GM12878 (cell line): ENCODE measurements around the gene DNAJC27. TPM values are rescaled to one million over a fixed set of nuclear protein-coding genes. Genes with fewer than 3 reads are reported as not detected.
A peak's percentile ranks its signal among the peaks of the same experiment; 100 is the strongest.

Experiments used
- BHLHE40 ChIP-seq, 2 experiments: fragments of 450-650 bp in 1 of 2; IDR thresholded peaks; 2 replicates each; pipeline ENCODE4 v1.6.1; 2011 to 2017; ENCODE audit warnings: low read depth in 2 of 2, borderline replicate concordance in 1 of 2, improper control_type of control experiment in 1 of 2, low read length in 1 of 2, mild to moderate bottlenecking in 1 of 2
- CUX1 ChIP-seq: IDR thresholded peaks from 2 replicates; pipeline ENCODE4 v1.6.1; 2012; ENCODE audit warnings: improper control_type of control experiment, low read depth, low read length; ENCODE audit not compliant: insufficient replicate concordance
- EGR1 ChIP-seq, 2 experiments: IDR thresholded peaks; 1 replicate in 1 of 2; 2 replicates in 1 of 2; pipeline ENCODE4 v1.6.1; 2011 to 2012; ENCODE audit warnings: low read depth in 2 of 2, low read length in 2 of 2, borderline replicate concordance in 1 of 2, mild to moderate bottlenecking in 1 of 2, moderate library complexity in 1 of 2
- ESRRA ChIP-seq: IDR thresholded peaks from 2 replicates; pipeline ENCODE4 v1.6.1; 2012; ENCODE audit warnings: mild to moderate bottlenecking, low read length, improper control_type of control experiment
- GATAD2B ChIP-seq: fragments of 450-650 bp; conservative IDR thresholded peaks from 2 replicates; pipeline ENCODE4 v1.6.1; 2017; ENCODE audit warnings: low read depth, mild to moderate bottlenecking, moderate library complexity
- HCFC1 ChIP-seq: fragments of 150-350 bp; IDR thresholded peaks from 2 replicates; pipeline ENCODE4 v1.6.1; 2014; ENCODE audit warnings: low read length
- IKZF1 ChIP-seq: fragments of 450-650 bp; conservative IDR thresholded peaks from 2 replicates; pipeline ENCODE4 v1.6.1; 2017; ENCODE audit warnings: antibody characterized with exemption, mild to moderate bottlenecking
- IKZF2 ChIP-seq, 2 experiments: fragments of 450-650 bp; IDR thresholded peaks; 2 replicates each; pipeline ENCODE4 v1.6.1; 2017; ENCODE audit warnings: mild to moderate bottlenecking in 2 of 2, moderate library complexity in 2 of 2
- IRF4 ChIP-seq: IDR thresholded peaks from 2 replicates; pipeline ENCODE4 v1.6.1; 2011; ENCODE audit warnings: low read depth, low read length
- LARP7 ChIP-seq: fragments of 450-650 bp; IDR thresholded peaks from 2 replicates; pipeline ENCODE4 v1.6.1; 2017; ENCODE audit warnings: mild to moderate bottlenecking
- MEF2B ChIP-seq: fragments of 450-650 bp; IDR thresholded peaks from 2 replicates; pipeline ENCODE4 v1.6.1; 2018; ENCODE audit warnings: mild to moderate bottlenecking, moderate library complexity; ENCODE audit not compliant: partially characterized antibody, poor library complexity, severe bottlenecking
- POLR2AphosphoS5 ChIP-seq: IDR thresholded peaks from 2 replicates; pipeline ENCODE4 v1.6.1; 2011; ENCODE audit warnings: mild to moderate bottlenecking, low read length, inconsistent platforms
- RAD21 ChIP-seq: IDR thresholded peaks from 2 replicates; pipeline ENCODE4 v1.6.1; 2011; ENCODE audit warnings: mild to moderate bottlenecking, low read depth, low read length, moderate library complexity; ENCODE audit not compliant: insufficient read depth
- RELA ChIP-seq: fragments of 450-650 bp; IDR thresholded peaks from 2 replicates; pipeline ENCODE4 v1.8.0; 2014; ENCODE audit warnings: borderline replicate concordance; ENCODE audit not compliant: partially characterized antibody
- RFX5 ChIP-seq: IDR thresholded peaks from 2 replicates; pipeline ENCODE4 v1.6.1; 2011; ENCODE audit warnings: low read depth, low read length, improper control_type of control experiment
- SMAD5 ChIP-seq: IDR thresholded peaks from 2 replicates; pipeline ENCODE4 v1.6.1; 2016; ENCODE audit warnings: antibody characterized with exemption, low read depth
- SP1 ChIP-seq: IDR thresholded peaks from one replicate; pipeline ENCODE4 v1.6.1; 2011; ENCODE audit warnings: low read depth, low read length
- SREBF2 ChIP-seq: IDR thresholded peaks from 2 replicates; pipeline ENCODE4 v1.6.1; 2012; ENCODE audit warnings: mild to moderate bottlenecking, low read length
- TAF1 ChIP-seq: IDR thresholded peaks from 2 replicates; pipeline ENCODE4 v1.6.1; 2011; ENCODE audit warnings: mild to moderate bottlenecking, low read depth, low read length, borderline replicate concordance
- TCF3 ChIP-seq: IDR thresholded peaks from 2 replicates; pipeline ENCODE4 v1.6.1; 2012; ENCODE audit warnings: low read depth, mild to moderate bottlenecking, low read length, borderline replicate concordance; ENCODE audit not compliant: insufficient read depth
- ZNF622 ChIP-seq: fragments of 450-650 bp; IDR thresholded peaks from 2 replicates; pipeline ENCODE4 v1.6.1; 2017; ENCODE audit warnings: mild to moderate bottlenecking, inconsistent platforms
- ZSCAN29 ChIP-seq: fragments of 450-650 bp; IDR thresholded peaks from 2 replicates; pipeline ENCODE4 v1.6.1; 2017; ENCODE audit warnings: mild to moderate bottlenecking, moderate library complexity
- polyA plus RNA-seq, 11 experiments: library from polyadenylated mRNA; depleted of rRNA in 4 of 11; unstranded in 6 of 11; stranded (reverse) in 5 of 11; fragments of >200 nt; fragmentation: Nextera tagmentation in 4 of 11; fragmentation: Illumina TruSeq in 1 of 11; extraction: Ambion mirVana in 4 of 11; extraction: Trizol in 1 of 11; gene quantifications; 1 replicate in 1 of 11; 2 replicates in 10 of 11; pipeline versions ENCODE4 v1.2.1 to v1.2.3, GENCODE V29; 2011 to 2016; ENCODE audit warnings: inconsistent platforms in 2 of 11, missing spikeins in 2 of 11, low read depth in 1 of 11
- total RNA-seq, 4 experiments: library from RNA; depleted of rRNA in 3 of 4; stranded (reverse); fragments of >200 nt in 3 of 4; fragmentation: Illumina TruSeq in 1 of 4; extraction: Trizol in 1 of 4; gene quantifications; 2 replicates each; pipeline versions ENCODE4 v1.2.1 to v1.2.3, GENCODE V29; 2013 to 2021

The DNAJC27 gene
- total and polyA plus RNA-seq, 10 of the 15 experiments (the other 5 are each of a cell fraction or from before 2014, with no cell fraction given), result 0.95 to 9.6 (median 3.7) TPM

GRCh38 chr2:24971536-24972314 is at the start of gene DNAJC27 (continued):
- TF ChIP-seq IRF4 (peak; percentile 27; the same call in 1 of the 2 replicates), MEF2B (peak; percentile 23), ZSCAN29 (no peak), IKZF1 (peak; percentile 66), GATAD2B (peak; percentile 56), HCFC1 (peak; percentile 58), TAF1 (peak; percentile 73; the same call in 1 of the 2 replicates), CUX1 (no peak), EGR1 (IDR thresholded peaks at IDR 0.05; ENCODE audit: borderline replicate concordance in 1 of 2, low read depth in 2 of 2, low read length in 2 of 2) (peak in 1 of 2 experiments; percentile 92; a peak in 1 of 3 replicates), SMAD5 (peak; percentile 82; the same call in 1 of the 2 replicates), RFX5 (0 out of 2 replicates have a peak, but pooled peaks have one; percentile 40), ZNF622 (no peak), RAD21 (no peak), ESRRA (peak; percentile 78; the same call in 1 of the 2 replicates), LARP7 (0 out of 2 replicates have a peak, but pooled peaks have one; percentile 49), IKZF2 (IDR thresholded peaks at IDR 0.05) (no peak; a peak in 1 of 4 replicates), SP1 (peak; percentile 83), TCF3 (peak; percentile 59; the same call in 1 of the 2 replicates), RELA (peak; percentile 71), POLR2AphosphoS5 (peak; percentile 89), SREBF2 (no peak), BHLHE40 (IDR thresholded peaks at IDR 0.05; ENCODE audit: borderline replicate concordance in 1 of 2, low read depth in 2 of 2, low read length in 1 of 2) (peak in 1 of 2 experiments; percentile 81; a peak in 2 of 4 replicates)
